ENCODE measurements around the gene GRIN2A.

The GRIN2A gene

DNA sequence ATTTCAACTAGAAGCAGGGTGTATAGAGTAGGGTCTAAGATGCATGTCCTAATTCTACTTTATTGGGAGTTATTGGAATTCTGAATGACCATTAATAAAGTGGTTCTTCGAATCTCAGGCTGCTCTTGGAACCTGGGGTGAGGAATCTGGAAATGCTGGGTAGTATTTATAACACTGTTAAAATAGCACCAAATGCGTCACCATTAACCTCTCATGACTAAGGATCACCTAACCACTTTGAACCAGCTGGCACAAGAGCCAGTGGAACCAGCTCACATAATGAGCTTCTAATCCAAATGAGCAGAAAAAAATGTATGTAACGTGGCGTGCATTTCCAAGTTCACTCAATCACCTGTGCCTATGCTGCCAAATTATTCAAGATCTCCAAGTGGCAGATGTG lies 281.7 kb downstream of the GRIN2A start (continued):
- TF ChIP-seq, protein P1, sequence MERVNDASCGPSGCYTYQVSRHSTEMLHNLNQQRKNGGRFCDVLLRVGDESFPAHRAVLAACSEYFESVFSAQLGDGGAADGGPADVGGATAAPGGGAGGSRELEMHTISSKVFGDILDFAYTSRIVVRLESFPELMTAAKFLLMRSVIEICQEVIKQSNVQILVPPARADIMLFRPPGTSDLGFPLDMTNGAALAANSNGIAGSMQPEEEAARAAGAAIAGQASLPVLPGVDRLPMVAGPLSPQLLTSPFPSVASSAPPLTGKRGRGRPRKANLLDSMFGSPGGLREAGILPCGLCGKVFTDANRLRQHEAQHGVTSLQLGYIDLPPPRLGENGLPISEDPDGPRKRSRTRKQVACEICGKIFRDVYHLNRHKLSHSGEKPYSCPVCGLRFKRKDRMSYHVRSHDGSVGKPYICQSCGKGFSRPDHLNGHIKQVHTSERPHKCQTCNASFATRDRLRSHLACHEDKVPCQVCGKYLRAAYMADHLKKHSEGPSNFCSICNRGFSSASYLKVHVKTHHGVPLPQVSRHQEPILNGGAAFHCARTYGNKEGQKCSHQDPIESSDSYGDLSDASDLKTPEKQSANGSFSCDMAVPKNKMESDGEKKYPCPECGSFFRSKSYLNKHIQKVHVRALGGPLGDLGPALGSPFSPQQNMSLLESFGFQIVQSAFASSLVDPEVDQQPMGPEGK (CRISPR knock-in tag; IDR thresholded peaks at IDR 0.05; ENCODE audit: borderline replicate concordance) = no peak
- no peak for TF ChIP-seq TOX (CRISPR knock-in tag; IDR thresholded peaks at IDR 0.05; ENCODE audit: borderline replicate concordance)
- no peak for TF ChIP-seq ZFP3 (CRISPR knock-in tag; IDR thresholded peaks at IDR 0.05)
- TF ChIP-seq OSR1 (CRISPR knock-in tag; IDR thresholded peaks at IDR 0.05) = no peak
- TF ChIP-seq, protein P2, sequence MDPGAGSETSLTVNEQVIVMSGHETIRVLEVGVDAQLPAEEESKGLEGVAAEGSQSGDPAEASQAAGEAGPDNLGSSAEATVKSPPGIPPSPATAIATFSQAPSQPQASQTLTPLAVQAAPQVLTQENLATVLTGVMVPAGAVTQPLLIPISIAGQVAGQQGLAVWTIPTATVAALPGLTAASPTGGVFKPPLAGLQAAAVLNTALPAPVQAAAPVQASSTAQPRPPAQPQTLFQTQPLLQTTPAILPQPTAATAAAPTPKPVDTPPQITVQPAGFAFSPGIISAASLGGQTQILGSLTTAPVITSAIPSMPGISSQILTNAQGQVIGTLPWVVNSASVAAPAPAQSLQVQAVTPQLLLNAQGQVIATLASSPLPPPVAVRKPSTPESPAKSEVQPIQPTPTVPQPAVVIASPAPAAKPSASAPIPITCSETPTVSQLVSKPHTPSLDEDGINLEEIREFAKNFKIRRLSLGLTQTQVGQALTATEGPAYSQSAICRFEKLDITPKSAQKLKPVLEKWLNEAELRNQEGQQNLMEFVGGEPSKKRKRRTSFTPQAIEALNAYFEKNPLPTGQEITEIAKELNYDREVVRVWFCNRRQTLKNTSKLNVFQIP (CRISPR knock-in tag; IDR thresholded peaks at IDR 0.05; ENCODE audit: borderline replicate concordance, low read depth) = no peak

DNA sequence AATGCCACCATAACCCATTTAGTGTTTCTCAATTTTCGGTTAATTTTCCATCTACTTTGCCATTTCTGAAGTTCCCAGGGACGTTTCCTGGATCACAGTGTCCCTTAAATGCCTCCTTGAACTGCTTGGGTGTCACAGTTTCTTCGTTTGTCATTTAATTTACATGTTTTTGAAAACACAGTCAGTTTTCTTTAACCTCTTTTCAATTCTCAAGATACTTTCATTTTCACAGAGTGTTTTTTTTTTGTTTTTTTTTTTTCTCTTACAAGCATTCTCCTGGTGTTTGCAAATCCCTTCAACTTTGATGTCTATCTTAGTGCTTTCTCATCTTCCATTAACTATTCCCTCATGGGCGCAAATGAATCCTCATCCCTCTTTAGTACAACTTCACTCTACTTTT lies 283.7 kb downstream of the GRIN2A start:
- no peak for TF ChIP-seq ZNF70 (CRISPR knock-in tag; IDR thresholded peaks at IDR 0.05)
- TF ChIP-seq ZNF565 (CRISPR knock-in tag; conservative IDR thresholded peaks at IDR 0.05; ENCODE audit: low read depth) = no peak
- TF ChIP-seq, protein P2 (CRISPR knock-in tag; IDR thresholded peaks at IDR 0.05; ENCODE audit: borderline replicate concordance, low read depth) = no peak
- TF ChIP-seq, protein P3, sequence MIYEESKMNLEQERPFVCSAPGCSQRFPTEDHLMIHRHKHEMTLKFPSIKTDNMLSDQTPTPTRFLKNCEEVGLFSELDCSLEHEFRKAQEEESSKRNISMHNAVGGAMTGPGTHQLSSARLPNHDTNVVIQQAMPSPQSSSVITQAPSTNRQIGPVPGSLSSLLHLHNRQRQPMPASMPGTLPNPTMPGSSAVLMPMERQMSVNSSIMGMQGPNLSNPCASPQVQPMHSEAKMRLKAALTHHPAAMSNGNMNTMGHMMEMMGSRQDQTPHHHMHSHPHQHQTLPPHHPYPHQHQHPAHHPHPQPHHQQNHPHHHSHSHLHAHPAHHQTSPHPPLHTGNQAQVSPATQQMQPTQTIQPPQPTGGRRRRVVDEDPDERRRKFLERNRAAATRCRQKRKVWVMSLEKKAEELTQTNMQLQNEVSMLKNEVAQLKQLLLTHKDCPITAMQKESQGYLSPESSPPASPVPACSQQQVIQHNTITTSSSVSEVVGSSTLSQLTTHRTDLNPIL (CRISPR knock-in tag; IDR thresholded peaks at IDR 0.05; ENCODE audit: low read depth) = no peak
- TF ChIP-seq, protein P4, sequence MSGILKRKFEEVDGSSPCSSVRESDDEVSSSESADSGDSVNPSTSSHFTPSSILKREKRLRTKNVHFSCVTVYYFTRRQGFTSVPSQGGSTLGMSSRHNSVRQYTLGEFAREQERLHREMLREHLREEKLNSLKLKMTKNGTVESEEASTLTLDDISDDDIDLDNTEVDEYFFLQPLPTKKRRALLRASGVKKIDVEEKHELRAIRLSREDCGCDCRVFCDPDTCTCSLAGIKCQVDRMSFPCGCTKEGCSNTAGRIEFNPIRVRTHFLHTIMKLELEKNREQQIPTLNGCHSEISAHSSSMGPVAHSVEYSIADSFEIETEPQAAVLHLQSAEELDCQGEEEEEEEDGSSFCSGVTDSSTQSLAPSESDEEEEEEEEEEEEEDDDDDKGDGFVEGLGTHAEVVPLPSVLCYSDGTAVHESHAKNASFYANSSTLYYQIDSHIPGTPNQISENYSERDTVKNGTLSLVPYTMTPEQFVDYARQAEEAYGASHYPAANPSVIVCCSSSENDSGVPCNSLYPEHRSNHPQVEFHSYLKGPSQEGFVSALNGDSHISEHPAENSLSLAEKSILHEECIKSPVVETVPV (CRISPR knock-in tag; IDR thresholded peaks at IDR 0.05) = no peak
- TF ChIP-seq, protein P5, sequence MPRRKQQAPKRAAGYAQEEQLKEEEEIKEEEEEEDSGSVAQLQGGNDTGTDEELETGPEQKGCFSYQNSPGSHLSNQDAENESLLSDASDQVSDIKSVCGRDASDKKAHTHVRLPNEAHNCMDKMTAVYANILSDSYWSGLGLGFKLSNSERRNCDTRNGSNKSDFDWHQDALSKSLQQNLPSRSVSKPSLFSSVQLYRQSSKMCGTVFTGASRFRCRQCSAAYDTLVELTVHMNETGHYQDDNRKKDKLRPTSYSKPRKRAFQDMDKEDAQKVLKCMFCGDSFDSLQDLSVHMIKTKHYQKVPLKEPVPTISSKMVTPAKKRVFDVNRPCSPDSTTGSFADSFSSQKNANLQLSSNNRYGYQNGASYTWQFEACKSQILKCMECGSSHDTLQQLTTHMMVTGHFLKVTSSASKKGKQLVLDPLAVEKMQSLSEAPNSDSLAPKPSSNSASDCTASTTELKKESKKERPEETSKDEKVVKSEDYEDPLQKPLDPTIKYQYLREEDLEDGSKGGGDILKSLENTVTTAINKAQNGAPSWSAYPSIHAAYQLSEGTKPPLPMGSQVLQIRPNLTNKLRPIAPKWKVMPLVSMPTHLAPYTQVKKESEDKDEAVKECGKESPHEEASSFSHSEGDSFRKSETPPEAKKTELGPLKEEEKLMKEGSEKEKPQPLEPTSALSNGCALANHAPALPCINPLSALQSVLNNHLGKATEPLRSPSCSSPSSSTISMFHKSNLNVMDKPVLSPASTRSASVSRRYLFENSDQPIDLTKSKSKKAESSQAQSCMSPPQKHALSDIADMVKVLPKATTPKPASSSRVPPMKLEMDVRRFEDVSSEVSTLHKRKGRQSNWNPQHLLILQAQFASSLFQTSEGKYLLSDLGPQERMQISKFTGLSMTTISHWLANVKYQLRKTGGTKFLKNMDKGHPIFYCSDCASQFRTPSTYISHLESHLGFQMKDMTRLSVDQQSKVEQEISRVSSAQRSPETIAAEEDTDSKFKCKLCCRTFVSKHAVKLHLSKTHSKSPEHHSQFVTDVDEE (CRISPR knock-in tag; IDR thresholded peaks at IDR 0.05) = no peak
- TF ChIP-seq RARB (CRISPR knock-in tag; IDR thresholded peaks at IDR 0.05) = no peak
- TF ChIP-seq GLIS3 (CRISPR knock-in tag; IDR thresholded peaks at IDR 0.05) = no peak
- no peak for TF ChIP-seq ESRRG (CRISPR knock-in tag; IDR thresholded peaks at IDR 0.05)
- TF ChIP-seq PPARA (CRISPR knock-in tag; IDR thresholded peaks at IDR 0.05; ENCODE audit: borderline replicate concordance) = no peak
- TF ChIP-seq, protein P1 (CRISPR knock-in tag; IDR thresholded peaks at IDR 0.05; ENCODE audit: borderline replicate concordance) = no peak
- TF ChIP-seq ZC3H10 (CRISPR knock-in tag; IDR thresholded peaks at IDR 0.05) = no peak
- TF ChIP-seq CSDC2 (CRISPR knock-in tag; IDR thresholded peaks at IDR 0.05) = no peak
- no peak for TF ChIP-seq ZFP30 (CRISPR knock-in tag; IDR thresholded peaks at IDR 0.05)
- no peak for ATAC-seq

Measured in SK-N-SH treated with all-trans-retinoic acid at 6 μM for 48 hours (cell line).